Tibial nerve (tissue), 4 donors: ENCODE results near the gene MST1R.

Experiments used
- CTCF ChIP-seq, 5 experiments: fragments of 200-600 bp in 3 of 5; fragments of 450-650 bp in 2 of 5; sonication (generic) in 3 of 5; IDR thresholded peaks; one replicate each; pipeline ENCODE4 v1.5.1; 2016 to 2019; ENCODE audit warnings: antibody characterized with exemption in 5 of 5, mild to moderate bottlenecking in 3 of 5, moderate library complexity in 2 of 5
- EP300 ChIP-seq, 2 donors: sonication (generic); formaldehyde crosslinking; IDR thresholded peaks; one replicate each; pipeline ENCODE4 v1.6.1; 2017; ENCODE audit warnings: antibody characterized with exemption in 2 of 2, mild to moderate bottlenecking in 1 of 2
- POLR2A ChIP-seq, 2 donors: fragments of 450-650 bp; IDR thresholded peaks; one replicate each; pipeline ENCODE4 v1.6.1; 2017; ENCODE audit warnings: antibody characterized with exemption in 2 of 2, mild to moderate bottlenecking in 2 of 2, moderate library complexity in 2 of 2

- TF ChIP-seq CTCF (IDR thresholded peaks at IDR 0.05) (no peak), EP300 (IDR thresholded peaks at IDR 0.05) (no peak), POLR2A (IDR thresholded peaks at IDR 0.05) (no peak)
Measured at GRCh38 chr3:49925485-49925884, 21.8 kb upstream of the MST1R start.
